Peyer's patch (tissue), 4 donors: ENCODE measurements around the gene SOX18. TPM values are rescaled to one million over a fixed set of nuclear protein-coding genes. Genes with fewer than 3 reads are reported as not detected.

ENCODE experiments used
- DNase-seq, 3 donors: peaks; one replicate each; pipeline ENCODE4 v3.0.0-alpha.2; 2017 to 2019
- H3K27ac ChIP-seq, 4 donors: fragments of 200-600 bp; sonication (generic); one replicate each; pipeline ENCODE4 v1.5.1; 2016 to 2019
- H3K27me3 ChIP-seq, 2 donors: fragments of 200-600 bp; sonication (generic); one replicate each; pipeline ENCODE4 v1.5.1; 2019
- H3K36me3 ChIP-seq, 3 donors: fragments of 200-600 bp; sonication (generic); one replicate each; pipeline ENCODE4 v1.5.1; 2016 to 2019
- H3K4me1 ChIP-seq, 4 donors: fragments of 200-600 bp; sonication (generic); one replicate each; pipeline ENCODE4 v1.5.1; 2016 to 2019
- H3K4me3 ChIP-seq, 4 donors: fragments of 200-600 bp; sonication (generic); 1 replicate in 3 of 4; 2 replicates in 1 of 4; pipeline ENCODE4 v1.5.1; 2016 to 2019; ENCODE audit warnings: mild to moderate bottlenecking in 1 of 4
- H3K9me3 ChIP-seq, 4 donors: fragments of 200-600 bp; sonication (generic); one replicate each; pipeline ENCODE4 v1.5.1; 2016 to 2019; ENCODE audit warnings: mild to moderate bottlenecking in 1 of 4
- CTCF ChIP-seq, 6 experiments: fragments of 450-650 bp in 4 of 6; fragments of 200-600 bp in 2 of 6; sonication (generic) in 1 of 6; IDR thresholded peaks; one replicate each; pipeline ENCODE4 v1.5.1; 2017 to 2019; ENCODE audit warnings: antibody characterized with exemption in 6 of 6, mild to moderate bottlenecking in 3 of 6, moderate library complexity in 1 of 6
- POLR2A ChIP-seq, 2 donors: fragments of 450-650 bp; IDR thresholded peaks; one replicate each; pipeline ENCODE4 v1.5.1; 2017; ENCODE audit warnings: antibody characterized with exemption in 2 of 2, mild to moderate bottlenecking in 2 of 2, moderate library complexity in 2 of 2
- total RNA-seq, 4 donors: library from RNA; depleted of rRNA; stranded (reverse); fragments of >200 nt; gene quantifications; one replicate each; pipeline ENCODE4 v1.1.0, GENCODE V29; 2016

Gene SOX18
- total RNA-seq, 4 donors from 2014 or later, result 2.8 to 6.6 (median 3.4) TPM; not detected in 1

- peaks cover 0 to 18% (median 4%) of the 10 kb centered on the region in 4 donors for H3K4me1 ChIP-seq
- peaks cover 0 to 95% (median 10%) of the 10 kb centered on the region in 3 donors for H3K36me3 ChIP-seq
- no peaks in the 10 kb centered on the region for H3K9me3 ChIP-seq
- no peaks in the 10 kb centered on the region for H3K27me3 ChIP-seq
- TF ChIP-seq CTCF (IDR thresholded peaks at IDR 0.05) (no peak), POLR2A (IDR thresholded peaks at IDR 0.05) (no peak)
- no peak for DNase-seq
- H3K4me3 ChIP-seq, result no peak overlapping the region
- H3K27ac ChIP-seq, result no peak overlapping the region
Measured at GRCh38 chr20:64025101-64025825, 24.2 kb downstream of the SOX18 start.

DNA sequence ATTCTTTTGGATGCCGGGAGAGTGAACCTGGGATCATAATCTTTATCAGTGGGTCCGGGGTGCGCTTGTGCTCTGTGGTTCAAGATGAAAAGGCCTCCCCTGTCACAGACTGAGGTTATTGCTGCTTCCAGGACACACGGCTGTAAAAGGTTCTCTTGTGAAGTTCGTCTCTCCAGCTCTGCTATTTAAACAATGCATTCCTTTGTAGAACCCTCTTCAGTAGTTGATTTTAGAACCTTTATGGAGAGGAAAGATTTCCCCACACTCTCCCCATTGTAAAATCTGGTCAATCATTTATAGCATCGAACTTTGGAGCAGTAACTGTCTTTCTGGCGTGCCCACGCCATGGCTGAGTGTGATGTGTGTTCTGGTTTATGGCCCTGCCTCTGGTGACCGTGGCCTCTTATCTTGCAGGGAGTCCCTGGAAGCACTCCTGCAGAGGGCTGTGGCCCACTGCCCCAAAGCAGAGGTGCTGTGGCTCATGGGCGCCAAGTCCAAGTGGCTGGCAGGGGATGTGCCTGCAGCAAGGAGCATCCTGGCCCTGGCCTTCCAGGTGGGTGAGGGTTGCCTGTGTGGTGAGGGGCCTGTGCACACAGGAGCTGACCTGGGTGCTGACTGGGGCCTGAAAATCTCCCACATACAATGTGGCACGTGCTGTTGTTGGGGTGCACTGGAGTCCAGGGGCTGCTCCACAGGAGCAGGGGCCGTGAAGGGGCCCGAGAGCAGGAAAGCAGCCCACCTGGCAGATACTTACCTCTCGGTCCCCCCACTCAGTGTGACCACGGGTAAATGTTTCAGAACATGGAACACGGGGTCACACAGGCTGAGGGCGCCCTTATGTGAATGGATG lies 25.1 kb downstream of the SOX18 start:
- no peaks in the 10 kb centered on the region for H3K9me3 ChIP-seq
- peak in 2 of 3 donors; percentile 73 for DNase-seq
- peaks cover 0 to 18% (median 4%) of the 10 kb centered on the region in 4 donors for H3K4me1 ChIP-seq
- H3K4me3 ChIP-seq, result no peak overlapping the region
- peaks cover 0 to 95% (median 4%) of the 10 kb centered on the region in 3 donors for H3K36me3 ChIP-seq
- H3K27me3 ChIP-seq, result no peaks in the 10 kb centered on the region
- TF ChIP-seq POLR2A (IDR thresholded peaks at IDR 0.05) (no peak), CTCF (IDR thresholded peaks at IDR 0.05) (no peak)
- no peak overlapping the region for H3K27ac ChIP-seq

- H3K4me1 ChIP-seq, result peaks cover 0 to 18% (median 4%) of the 10 kb centered on the region in 4 donors
- no peaks in the 10 kb centered on the region for H3K9me3 ChIP-seq
- DNase-seq, result no peak
- TF ChIP-seq POLR2A (IDR thresholded peaks at IDR 0.05) (no peak), CTCF (IDR thresholded peaks at IDR 0.05) (no peak)
- peaks cover 0 to 95% (median 4%) of the 10 kb centered on the region in 3 donors for H3K36me3 ChIP-seq
- H3K4me3 ChIP-seq, result no peak overlapping the region
- H3K27me3 ChIP-seq, result no peaks in the 10 kb centered on the region
- H3K27ac ChIP-seq, result no peak overlapping the region
Measured at GRCh38 chr20:64023361-64024140, 25.9 kb downstream of the SOX18 start.

GRCh38 chr20:64022671-64023360 lies 26.6 kb downstream of the SOX18 start:
- peaks cover 0 to 95% (median 0%) of the 10 kb centered on the region in 3 donors for H3K36me3 ChIP-seq
- peaks cover 0 to 18% (median 4%) of the 10 kb centered on the region in 4 donors for H3K4me1 ChIP-seq
- H3K9me3 ChIP-seq, result no peaks in the 10 kb centered on the region
- H3K27ac ChIP-seq, result no peak overlapping the region
- TF ChIP-seq POLR2A (IDR thresholded peaks at IDR 0.05) (no peak), CTCF (IDR thresholded peaks at IDR 0.05) (no peak)
- no peak for DNase-seq
- H3K4me3 ChIP-seq, result no peak overlapping the region
- H3K27me3 ChIP-seq, result no peaks in the 10 kb centered on the region
